ENCODE results near the gene EPYC.

DNA sequence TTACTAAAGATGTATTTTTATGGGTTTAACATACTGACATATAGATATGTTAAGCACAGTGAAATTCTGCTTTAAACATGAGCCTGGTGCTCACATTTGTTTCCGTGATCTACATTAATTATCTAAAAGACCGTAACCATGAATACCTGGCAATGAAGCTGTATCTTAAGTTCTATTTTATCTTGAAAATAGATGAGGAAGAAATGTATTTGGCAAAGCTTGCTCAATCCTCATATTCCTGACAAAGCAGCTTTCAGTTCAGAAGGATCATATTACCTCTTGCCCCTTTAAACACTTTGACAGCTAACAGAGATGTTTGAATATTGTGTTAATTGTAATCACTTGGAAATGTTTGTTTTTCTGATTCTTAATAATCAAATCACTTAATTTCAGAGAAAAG lies 9.8 kb downstream of the EPYC start:
- TF ChIP-seq, protein P1, sequence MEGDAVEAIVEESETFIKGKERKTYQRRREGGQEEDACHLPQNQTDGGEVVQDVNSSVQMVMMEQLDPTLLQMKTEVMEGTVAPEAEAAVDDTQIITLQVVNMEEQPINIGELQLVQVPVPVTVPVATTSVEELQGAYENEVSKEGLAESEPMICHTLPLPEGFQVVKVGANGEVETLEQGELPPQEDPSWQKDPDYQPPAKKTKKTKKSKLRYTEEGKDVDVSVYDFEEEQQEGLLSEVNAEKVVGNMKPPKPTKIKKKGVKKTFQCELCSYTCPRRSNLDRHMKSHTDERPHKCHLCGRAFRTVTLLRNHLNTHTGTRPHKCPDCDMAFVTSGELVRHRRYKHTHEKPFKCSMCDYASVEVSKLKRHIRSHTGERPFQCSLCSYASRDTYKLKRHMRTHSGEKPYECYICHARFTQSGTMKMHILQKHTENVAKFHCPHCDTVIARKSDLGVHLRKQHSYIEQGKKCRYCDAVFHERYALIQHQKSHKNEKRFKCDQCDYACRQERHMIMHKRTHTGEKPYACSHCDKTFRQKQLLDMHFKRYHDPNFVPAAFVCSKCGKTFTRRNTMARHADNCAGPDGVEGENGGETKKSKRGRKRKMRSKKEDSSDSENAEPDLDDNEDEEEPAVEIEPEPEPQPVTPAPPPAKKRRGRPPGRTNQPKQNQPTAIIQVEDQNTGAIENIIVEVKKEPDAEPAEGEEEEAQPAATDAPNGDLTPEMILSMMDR (conservative IDR thresholded peaks at IDR 0.05) = no peak
- TF ChIP-seq EZH2 (IDR thresholded peaks at IDR 0.05; ENCODE audit: low read depth) = no peak
